ENCODE measurements around the gene ERMARD. TPM values are rescaled to one million over a fixed set of nuclear protein-coding genes. Genes with fewer than 3 reads are reported as not detected.

ERMARD gene
- total and polyA plus RNA-seq, 4 donors = 10.3 to 72.8 (median 22.1) TPM

DNA sequence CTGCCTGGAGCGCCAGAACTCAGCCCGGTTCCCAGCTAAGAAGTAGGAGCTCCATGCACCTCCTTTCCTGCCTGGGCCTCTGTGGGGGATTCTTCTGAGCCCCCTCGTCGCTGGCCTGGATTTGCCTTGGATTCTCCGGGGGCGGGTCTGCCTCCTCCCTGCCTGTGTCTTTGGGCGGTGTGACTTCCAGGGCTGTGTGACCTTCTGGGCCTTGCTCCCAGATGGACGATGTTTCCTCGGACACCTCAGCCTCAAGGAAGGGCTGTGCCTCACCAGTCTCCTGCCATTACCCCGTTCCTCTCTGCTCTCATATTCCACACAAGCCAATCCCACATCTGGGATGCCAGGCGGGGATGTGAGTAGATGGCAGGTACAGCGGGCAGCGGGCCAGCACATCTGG, 76.8 kb downstream of the ERMARD start:
- intact Hi-C loops (cut with DNase I) = no loop called here
- no peaks in the 10 kb centered on the region for H3K36me3 ChIP-seq (ENCODE audit: control insufficient read depth in 1 of 2, insufficient read depth in 2 of 2, low read length in 1 of 2)

DNA sequence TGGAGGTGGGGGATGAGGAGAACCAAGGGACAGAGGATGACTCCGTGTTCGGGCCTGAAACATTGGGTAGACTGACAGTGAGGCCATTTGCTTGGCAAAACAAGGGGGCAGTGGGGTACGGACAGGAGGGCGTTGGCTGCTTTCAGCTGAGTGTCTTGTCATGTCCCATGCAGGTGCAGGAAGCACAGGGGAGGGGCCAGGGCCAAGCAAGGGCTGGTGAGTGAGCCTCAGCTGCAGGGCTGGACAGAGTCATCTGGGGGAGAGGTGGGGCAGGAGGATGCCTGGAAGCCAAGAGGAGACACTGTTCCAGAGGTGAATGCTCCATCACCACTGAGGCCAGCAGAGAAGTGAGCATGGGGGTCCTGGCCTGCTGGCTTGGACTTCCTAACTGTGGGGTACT, 78.4 kb downstream of the ERMARD start:
- Histone ChIP-seq H3K4me3 (ENCODE audit: low read length in 2 of 2) (no peak overlapping the region), H3K9me3 (ENCODE audit: control insufficient read depth, low read length) (peaks cover 2% of the 10 kb centered on the region), H3K27ac (ENCODE audit: low read depth in 1 of 2, low read length in 2 of 2) (no peak overlapping the region), H3K27me3 (ENCODE audit: control insufficient read depth in 1 of 2, insufficient read depth in 2 of 2, low read length in 1 of 2) (no peaks in the 10 kb centered on the region), H3K36me3 (ENCODE audit: control insufficient read depth in 1 of 2, insufficient read depth in 2 of 2, low read length in 1 of 2) (no peaks in the 10 kb centered on the region), H3K4me1 (ENCODE audit: control insufficient read depth in 1 of 2, insufficient read depth in 2 of 2, low read length in 2 of 2) (no peaks in the 10 kb centered on the region)
- DNase-seq = no peak
- no peak for ATAC-seq (ENCODE audit: low FRiP score)
- intact Hi-C loops (cut with DNase I) = loop anchor here (2.0 to 5.0 kb wide), 4 partner anchors 463 to 703 kb away; partner anchors contain the start of gene DLL1 (in 1 of the 2)
- 74 to 76% methylated on average over 4 of the region's 4 CpGs for WGBS, 2 donors

More for the DNA sequence above, 76.8 kb downstream of the ERMARD start:
- H3K27me3 ChIP-seq (ENCODE audit: control insufficient read depth in 1 of 2, insufficient read depth in 2 of 2, low read length in 1 of 2) = no peaks in the 10 kb centered on the region
- DNase-seq (no peak), ATAC-seq (ENCODE audit: low FRiP score) (no peak)
- no peak overlapping the region for H3K4me3 ChIP-seq (ENCODE audit: low read length in 2 of 2)
- H3K4me1 ChIP-seq (ENCODE audit: control insufficient read depth in 1 of 2, insufficient read depth in 2 of 2, low read length in 2 of 2) = no peaks in the 10 kb centered on the region
- peaks cover 2% of the 10 kb centered on the region for H3K9me3 ChIP-seq (ENCODE audit: control insufficient read depth, low read length)
- WGBS, 2 donors = 77 to 83% methylated on average over 13 of the region's 13 CpGs
- no peak overlapping the region for H3K27ac ChIP-seq (ENCODE audit: low read depth in 1 of 2, low read length in 2 of 2)

DNA sequence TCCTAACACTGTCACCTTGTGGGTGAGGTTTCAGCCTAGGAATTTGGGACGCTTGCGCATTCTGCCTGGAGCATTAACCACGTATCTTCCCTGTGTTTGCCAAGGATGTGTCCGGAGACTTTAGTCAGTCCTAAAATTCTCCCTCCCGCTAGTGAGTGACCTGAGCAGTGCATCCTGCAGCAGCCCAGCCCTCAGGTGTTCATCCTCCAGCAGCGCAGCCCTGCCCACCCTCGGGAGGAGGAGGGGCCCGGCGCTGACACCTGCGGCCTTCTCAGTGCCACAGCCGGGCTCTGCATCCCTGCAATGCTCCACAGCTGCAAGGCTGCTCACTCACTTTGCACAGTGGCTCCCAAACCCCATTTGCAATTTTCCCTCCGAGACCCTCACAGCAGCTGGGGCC, 79.5 kb downstream of the ERMARD start:
- Histone ChIP-seq H3K27ac (ENCODE audit: low read depth in 1 of 2, low read length in 2 of 2) (no peak overlapping the region), H3K4me1 (ENCODE audit: control insufficient read depth in 1 of 2, insufficient read depth in 2 of 2, low read length in 2 of 2) (no peaks in the 10 kb centered on the region), H3K36me3 (ENCODE audit: control insufficient read depth in 1 of 2, insufficient read depth in 2 of 2, low read length in 1 of 2) (no peaks in the 10 kb centered on the region), H3K9me3 (ENCODE audit: control insufficient read depth, low read length) (peaks cover 2% of the 10 kb centered on the region), H3K27me3 (ENCODE audit: control insufficient read depth in 1 of 2, insufficient read depth in 2 of 2, low read length in 1 of 2) (no peaks in the 10 kb centered on the region), H3K4me3 (ENCODE audit: low read length in 2 of 2) (no peak overlapping the region)
- 72 to 87% methylated on average over 11 to 12 of the region's 12 CpGs for WGBS, 2 donors
- intact Hi-C loops (cut with DNase I) = loop anchor here (1.0 to 5.0 kb wide), 5 partner anchors 41 to 701 kb away; partner anchors contain the start of gene DLL1 (in 1 of the 2)
- DNase-seq = no peak
- ATAC-seq (ENCODE audit: low FRiP score) = no peak

Other genes with a start within 250 kb of the ERMARD start
- gene WDR27, start 49.6 kb upstream of the ERMARD start, total RNA-seq = 10 to 100 TPM; 30.0 to 50.7 TPM
- 10 to 100 TPM in 1 of 2 donors, 1 to 10 TPM in 1; 4.5 to 58.7 TPM for gene WDR27, start 49.6 kb upstream of the ERMARD start, polyA plus RNA-seq
- 10 to 100 TPM; 18.3 to 20.6 TPM for gene C6orf120, start 49.5 kb upstream of the ERMARD start, total RNA-seq
- 1 to 10 TPM; 7.9 to 9.0 TPM for gene C6orf120, start 49.5 kb upstream of the ERMARD start, polyA plus RNA-seq
- gene PHF10, start 27.1 kb upstream of the ERMARD start, total RNA-seq = 10 to 100 TPM; 59.4 to 59.8 TPM
- 10 to 100 TPM; 49.9 to 54.3 TPM for gene PHF10, start 27.1 kb upstream of the ERMARD start, polyA plus RNA-seq
- 1 to 10 TPM; 1.2 to 2.8 TPM for gene DYNLT2, start 50 bp upstream of the ERMARD start, total RNA-seq
- 1 to 10 TPM; 1.6 to 1.9 TPM for gene DYNLT2, start 50 bp upstream of the ERMARD start, polyA plus RNA-seq

All from aorta (tissue), 5 donors.